Measurements from ENCODE around the gene PCLO.
"Not testable (repeated sequence)": the region's sequence is repeated elsewhere in the genome, so short reads cannot be mapped to it uniquely, and the experiment has no call there.

Gene PCLO

DNA sequence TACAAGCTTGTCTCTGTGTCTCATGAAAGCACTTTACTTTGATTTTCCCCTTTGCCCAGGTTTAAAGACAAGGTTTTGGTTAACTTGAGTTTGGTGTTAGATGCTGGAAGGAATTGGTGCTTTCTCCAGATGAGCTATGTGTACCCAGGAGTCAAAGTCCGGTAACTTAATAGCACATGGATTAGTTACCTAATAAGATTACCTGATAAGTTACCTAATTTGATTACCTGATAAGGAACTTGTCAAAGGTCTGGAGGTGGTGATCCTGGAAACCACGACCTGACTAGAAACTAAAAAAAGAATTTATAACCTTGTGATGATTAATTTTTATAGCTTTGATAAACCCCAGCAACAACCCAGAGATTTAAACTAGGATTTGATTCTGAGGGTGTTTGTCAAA lies 449.2 kb downstream of the PCLO start:
- TF ChIP-seq ZFX (IDR thresholded peaks at IDR 0.05; ENCODE audit: borderline replicate concordance): no peak
- no peak for TF ChIP-seq CTCF (IDR thresholded peaks at IDR 0.05)
- no peak overlapping the region for H3K27ac ChIP-seq

- H3K27ac ChIP-seq: not testable (repeated sequence)
Observed at GRCh38 chr7:82706344-82706743, 456.3 kb downstream of the PCLO start.

DNA sequence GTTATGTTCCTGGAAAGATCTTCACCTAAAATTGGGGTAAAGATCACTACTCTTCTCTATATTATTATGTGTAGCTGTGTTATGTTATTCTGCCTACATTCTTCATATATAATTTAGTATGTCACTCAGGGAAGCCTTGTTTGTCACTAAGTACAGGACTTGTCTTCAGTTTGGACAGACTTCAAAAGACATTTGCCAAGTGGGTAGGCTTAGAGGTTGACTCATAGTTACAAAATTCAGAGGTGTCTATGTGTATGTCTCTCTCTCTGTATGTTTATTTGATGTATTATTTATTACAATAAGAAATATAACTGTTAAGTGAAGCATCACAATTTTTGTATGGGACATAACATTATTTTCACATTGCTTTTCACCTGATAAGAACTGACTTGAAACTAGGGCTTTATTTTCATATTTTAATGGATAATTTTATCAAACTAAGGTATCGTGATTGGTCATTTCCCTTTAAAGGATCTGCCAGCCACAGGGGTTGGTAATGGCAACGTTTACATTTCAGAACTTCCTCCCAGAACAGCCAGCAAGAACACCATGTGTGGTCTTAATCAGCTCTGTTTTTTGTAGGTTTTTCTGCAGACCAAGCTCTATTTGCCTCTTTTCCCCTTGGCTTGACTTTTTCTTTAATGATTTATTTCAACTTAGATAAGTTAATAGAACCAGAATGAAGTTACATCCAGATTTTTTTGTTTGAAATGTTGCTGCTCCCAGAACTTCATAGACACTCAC lies 457.0 kb downstream of the PCLO start:
- no peak for TF ChIP-seq ZFX (IDR thresholded peaks at IDR 0.05; ENCODE audit: borderline replicate concordance)
- no peak for TF ChIP-seq CTCF (IDR thresholded peaks at IDR 0.05)
- H3K27ac ChIP-seq: no peak overlapping the region

DNA sequence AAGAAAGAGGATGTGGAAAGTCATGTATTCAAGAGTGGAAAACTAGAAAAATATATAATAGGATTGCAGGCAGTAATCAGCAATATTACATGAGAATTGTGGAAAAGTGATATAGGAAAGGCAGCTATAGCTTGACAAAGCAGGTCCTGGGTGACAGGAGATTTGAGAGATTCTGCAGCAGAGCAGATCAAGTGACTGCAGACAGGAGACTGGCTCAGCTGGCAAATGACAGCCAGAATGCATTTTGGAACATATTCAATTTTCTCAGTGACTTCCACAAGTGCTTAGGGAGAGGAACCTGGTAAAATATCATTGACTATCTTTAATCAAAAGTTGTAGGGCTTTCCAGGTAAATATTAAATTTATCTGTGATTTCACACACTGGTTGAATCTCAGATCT lies 458.6 kb downstream of the PCLO start:
- H3K27ac ChIP-seq: no peak overlapping the region

More for the DNA sequence above, 458.6 kb downstream of the PCLO start:
- TF ChIP-seq ZFX (IDR thresholded peaks at IDR 0.05; ENCODE audit: borderline replicate concordance) (no peak), CTCF (IDR thresholded peaks at IDR 0.05) (no peak)
